Stomach (tissue), 9 donors: Measurements from ENCODE around the gene DLGAP1. TPM values are rescaled to one million over a fixed set of nuclear protein-coding genes. Genes with fewer than 3 reads are reported as not detected.

ENCODE experiments used
- DNase-seq, 2 donors: peaks; one replicate each; pipeline versions ENCODE4 v3.0.0 to v3.0.0-alpha.2; 2013 to 2019
- H3K27ac ChIP-seq, 5 donors: fragments of 200-600 bp in 4 of 5; sonication (generic) in 4 of 5; one replicate each; pipeline ENCODE4 v1.5.1; 2013 to 2019; ENCODE audit warnings: mild to moderate bottlenecking in 1 of 5, moderate library complexity in 1 of 5
- H3K27me3 ChIP-seq, 3 donors: fragments of 200-600 bp; sonication (generic); one replicate each; pipeline ENCODE4 v1.5.1; 2017 to 2019; ENCODE audit warnings: mixed run types in 1 of 3
- H3K36me3 ChIP-seq, 4 donors: fragments of 200-600 bp; sonication (generic); 1 replicate in 3 of 4; 2 replicates in 1 of 4; pipeline ENCODE4 v1.5.1; 2016 to 2019
- H3K4me1 ChIP-seq, 4 donors: fragments of 200-600 bp; sonication (generic); one replicate each; pipeline ENCODE4 v1.5.1; 2016 to 2019
- H3K4me3 ChIP-seq, 4 donors: fragments of 200-600 bp; sonication (generic) in 3 of 4; one replicate each; pipeline ENCODE4 v1.5.1; 2016 to 2019; ENCODE audit warnings: mild to moderate bottlenecking in 1 of 4
- H3K9me3 ChIP-seq, 4 donors: fragments of 200-600 bp; sonication (generic); one replicate each; pipeline ENCODE4 v1.5.1; 2016 to 2019
- CTCF ChIP-seq, 7 experiments: fragments of 450-650 bp in 4 of 7; fragments of 200-600 bp in 3 of 7; sonication (generic) in 3 of 7; IDR thresholded peaks; one replicate each; pipeline ENCODE4 v1.5.1; 2016 to 2019; ENCODE audit warnings: antibody characterized with exemption in 7 of 7, control low read depth in 2 of 7, mild to moderate bottlenecking in 1 of 7
- EP300 ChIP-seq: sonication (generic); formaldehyde crosslinking; IDR thresholded peaks from one replicate; pipeline ENCODE4 v1.6.1; 2017; ENCODE audit warnings: antibody characterized with exemption
- POLR2A ChIP-seq, 4 donors: fragments of 450-650 bp; IDR thresholded peaks; one replicate each; pipeline ENCODE4 v1.6.1; 2016; ENCODE audit warnings: antibody characterized with exemption in 4 of 4, control low read depth in 2 of 4, mild to moderate bottlenecking in 1 of 4, moderate library complexity in 1 of 4
- POLR2AphosphoS5 ChIP-seq, 3 donors: sonication (generic); formaldehyde crosslinking; IDR thresholded peaks; one replicate each; pipeline ENCODE4 v1.6.1; 2016; ENCODE audit warnings: antibody characterized with exemption in 3 of 3
- WGBS, 5 donors: extraction: QIAGEN DNeasy Blood & Tissue Kit in 3 of 5; methylation state at CpG; one replicate each; pipeline versions ENCODE4 v1.1.5 to v1.1.7; 2013 to 2018; 5-methylcytosine and 5-hydroxymethylcytosine counted together
- intact Hi-C: fragments of 100-400 bp; cut with DNase I; formaldehyde crosslinking; loops from one replicate; pipeline ENCODE4 v1.15.1; 2023; ENCODE audit warnings: low total_unique reads
- polyA plus RNA-seq, 3 donors: library from polyadenylated mRNA; stranded (reverse); fragments of 200-250 nt; gene quantifications; one replicate each; pipeline ENCODE4 v1.2.3, GENCODE V29; 2013
- total RNA-seq, 5 donors: library from RNA; depleted of rRNA; stranded (reverse); fragments of >200 nt; gene quantifications; one replicate each; pipeline versions ENCODE4 v1.1.0 to v1.2.3, GENCODE V29; 2014 to 2016
- donor health status: healthy with polysubstance abuse.
- donor health status: Bipolar disorder and iron deficiency.
- donor health status: healthy.

DLGAP1 gene
- total and polyA plus RNA-seq, 8 donors, result 0.06 to 7.0 (median 1.3) TPM; not detected in 1

- intact Hi-C loops, result no loop called here
- Histone ChIP-seq H3K27ac (no peak overlapping the region), H3K36me3 (no peaks in the 10 kb centered on the region), H3K9me3 (no peaks in the 10 kb centered on the region), H3K4me3 (no peak overlapping the region), H3K4me1 (no peaks in the 10 kb centered on the region), H3K27me3 (no peaks in the 10 kb centered on the region)
- WGBS, 5 donors, result 93 to 99% (median 95%) methylated on average over 2 of the region's 2 CpGs
- DNase-seq, result no peak
- no peak for TF ChIP-seq CTCF (IDR thresholded peaks at IDR 0.05)
- TF ChIP-seq POLR2A (IDR thresholded peaks at IDR 0.05), result no peak
- no peak for TF ChIP-seq EP300
- no peak for TF ChIP-seq POLR2AphosphoS5 (IDR thresholded peaks at IDR 0.05)
Observed at GRCh38 chr18:4271952-4272351, 183.2 kb downstream of the DLGAP1 start.

- no peaks in the 10 kb centered on the region for H3K4me1 ChIP-seq
- intact Hi-C loops, result no loop called here
- no peak overlapping the region for H3K27ac ChIP-seq
Observed at GRCh38 chr18:4270988-4271387, 184.1 kb downstream of the DLGAP1 start.

GRCh38 chr18:4270016-4270415 lies 185.1 kb downstream of the DLGAP1 start:
- H3K9me3 ChIP-seq, result no peaks in the 10 kb centered on the region
- H3K36me3 ChIP-seq, result no peaks in the 10 kb centered on the region
- no peaks in the 10 kb centered on the region for H3K4me1 ChIP-seq
- H3K27ac ChIP-seq, result no peak overlapping the region
- H3K4me3 ChIP-seq, result no peak overlapping the region
- H3K27me3 ChIP-seq, result no peaks in the 10 kb centered on the region
- no peak for TF ChIP-seq CTCF (IDR thresholded peaks at IDR 0.05)
- TF ChIP-seq POLR2AphosphoS5 (IDR thresholded peaks at IDR 0.05), result no peak
- no peak for TF ChIP-seq POLR2A (IDR thresholded peaks at IDR 0.05)
- no peak for TF ChIP-seq EP300
- intact Hi-C loops, result no loop called here
- no peak for DNase-seq
- WGBS, 5 donors, result 80 to 92% (median 91%) methylated on average over 3 of the region's 3 CpGs

More at GRCh38 chr18:4270988-4271387, 184.1 kb downstream of the DLGAP1 start:
- TF ChIP-seq CTCF (IDR thresholded peaks at IDR 0.05) (no peak), EP300 (no peak), POLR2A (IDR thresholded peaks at IDR 0.05) (no peak), POLR2AphosphoS5 (IDR thresholded peaks at IDR 0.05) (no peak)
- no peak for DNase-seq
- Histone ChIP-seq H3K36me3 (no peaks in the 10 kb centered on the region), H3K4me3 (no peak overlapping the region), H3K27me3 (no peaks in the 10 kb centered on the region), H3K9me3 (no peaks in the 10 kb centered on the region)
- WGBS, 5 donors, result 55 to 67% (median 64%) methylated on average over 2 of the region's 2 CpGs

GRCh38 chr18:4267641-4268040 lies 187.5 kb downstream of the DLGAP1 start:
- H3K36me3 ChIP-seq, result no peaks in the 10 kb centered on the region
- WGBS, 5 donors, result 80 to 89% (median 87%) methylated on average over 5 of the region's 5 CpGs
- H3K9me3 ChIP-seq, result no peaks in the 10 kb centered on the region
- TF ChIP-seq CTCF (IDR thresholded peaks at IDR 0.05) (no peak), POLR2AphosphoS5 (IDR thresholded peaks at IDR 0.05) (no peak), POLR2A (IDR thresholded peaks at IDR 0.05) (no peak), EP300 (no peak)
- no peak overlapping the region for H3K27ac ChIP-seq
- no peak overlapping the region for H3K4me3 ChIP-seq
- peaks cover 0 to 7% (median 0%) of the 10 kb centered on the region in 4 donors for H3K4me1 ChIP-seq
- DNase-seq, result no peak
- intact Hi-C loops, result no loop called here
- H3K27me3 ChIP-seq, result no peaks in the 10 kb centered on the region
